DMS 273 (cell line): ENCODE results near the gene GSAP.

ENCODE experiments used
- DNase-seq: peaks from one replicate; lab custom pipeline; 2025; ENCODE audit not compliant: unreplicated experiment; lab: John Stamatoyannopoulos, UW

Gene GSAP

GRCh38 chr7:77409005-77409738 lies 7.0 kb downstream of the GSAP start:
- DNase-seq = no peak

- DNase-seq = no peak
Measured at GRCh38 chr7:77407906-77408305, 8.2 kb downstream of the GSAP start.

GRCh38 chr7:77406421-77406820 lies 9.7 kb downstream of the GSAP start:
- DNase-seq = no peak

- no peak for DNase-seq
Measured at GRCh38 chr7:77404641-77405040, 11.5 kb downstream of the GSAP start.

GRCh38 chr7:77403957-77404356 lies 12.2 kb downstream of the GSAP start:
- no peak for DNase-seq

- no peak for DNase-seq
Measured at GRCh38 chr7:77402818-77403217, 13.3 kb downstream of the GSAP start.

GRCh38 chr7:77401002-77401401 lies 15.1 kb downstream of the GSAP start:
- DNase-seq = no peak

- no peak for DNase-seq
Measured at GRCh38 chr7:77399816-77400215, 16.3 kb downstream of the GSAP start.

GRCh38 chr7:77396894-77397547 lies 19.1 kb downstream of the GSAP start:
- no peak for DNase-seq

GRCh38 chr7:77395626-77396025 lies 20.5 kb downstream of the GSAP start:
- no peak for DNase-seq

- DNase-seq = no peak
Measured at GRCh38 chr7:77393954-77394353, 22.2 kb downstream of the GSAP start.

GRCh38 chr7:77393261-77393660 lies 22.9 kb downstream of the GSAP start:
- DNase-seq = no peak

GRCh38 chr7:77391230-77391629 lies 24.9 kb downstream of the GSAP start:
- DNase-seq = no peak

- no peak for DNase-seq
Measured at GRCh38 chr7:77388055-77388641, 28.0 kb downstream of the GSAP start.

GRCh38 chr7:77386165-77386822 lies 29.9 kb downstream of the GSAP start:
- no peak for DNase-seq

- no peak for DNase-seq
Measured at GRCh38 chr7:77383333-77383740, 32.8 kb downstream of the GSAP start.

- no peak for DNase-seq
Measured at GRCh38 chr7:77382532-77382931, 33.6 kb downstream of the GSAP start.

GRCh38 chr7:77378584-77378983 lies 37.6 kb downstream of the GSAP start:
- DNase-seq = no peak

GRCh38 chr7:77370606-77371005 lies 45.5 kb downstream of the GSAP start:
- no peak for DNase-seq

- DNase-seq = no peak
Measured at GRCh38 chr7:77368974-77369373, 47.2 kb downstream of the GSAP start.

- peak; percentile 18 for DNase-seq
Measured at GRCh38 chr7:77367976-77368375, 48.2 kb downstream of the GSAP start.

- DNase-seq = no peak
Measured at GRCh38 chr7:77362905-77363304, 53.2 kb downstream of the GSAP start.
